Heart left ventricle (tissue), 13 donors: ENCODE results near the gene SYF2.

ENCODE experiments used
- POLR2A ChIP-seq, 2 donors: fragments of 450-650 bp; IDR thresholded peaks; one replicate each; pipeline ENCODE4 v1.6.1; 2017; ENCODE audit warnings: antibody characterized with exemption in 2 of 2, mild to moderate bottlenecking in 2 of 2, moderate library complexity in 2 of 2
- TF ChIP-seq, protein P1 (sequence below), 12 donors: fragments of 200-600 bp; sonication (generic) in 4 of 12; IDR thresholded peaks; one replicate each; pipeline versions ENCODE4 v1.5.0 to v1.8.0; 2018 to 2022; ENCODE audit warnings: antibody characterized with exemption in 12 of 12, mild to moderate bottlenecking in 5 of 12
- donor health status: ischemic (EF 13 %, LVEDD 7.1; RV severe dilation, severe dysfunction).
- donor health status: DM: no; HTN: yes; CAD: no.
- donor health status: DM: no; HTN: no; CAD: no.
- donor health status: ischemic (EF 25% LVEDD 6.9; RV normal size, moderate dysfunction).
- donor health status: ischemic (EF 25% LVEDD 5.7; RV mildly dilated, moderate dysfunction).
- donor health status: ischemic (EF 35%, LVEDD 5.7; RV mildly dilated, moderate dysfunction).
- donor health status: nonischemic (EF 11% LVEDD 7.7; RV severe dilation, severe dysfunction).
- donor health status: DM: yes; HTN: yes; CAD: no.
- donor health status: PGD.
- donor health status: ischemic (EF 29% LVEDD 5.4; RV normal size, mild dysfunction).
- donor health status: nonischemic (EF 23%, LVEDD 6.1; RV moderate dilation, normal function).

- no peak for TF ChIP-seq POLR2A (IDR thresholded peaks at IDR 0.05)
- TF ChIP-seq, protein P1, sequence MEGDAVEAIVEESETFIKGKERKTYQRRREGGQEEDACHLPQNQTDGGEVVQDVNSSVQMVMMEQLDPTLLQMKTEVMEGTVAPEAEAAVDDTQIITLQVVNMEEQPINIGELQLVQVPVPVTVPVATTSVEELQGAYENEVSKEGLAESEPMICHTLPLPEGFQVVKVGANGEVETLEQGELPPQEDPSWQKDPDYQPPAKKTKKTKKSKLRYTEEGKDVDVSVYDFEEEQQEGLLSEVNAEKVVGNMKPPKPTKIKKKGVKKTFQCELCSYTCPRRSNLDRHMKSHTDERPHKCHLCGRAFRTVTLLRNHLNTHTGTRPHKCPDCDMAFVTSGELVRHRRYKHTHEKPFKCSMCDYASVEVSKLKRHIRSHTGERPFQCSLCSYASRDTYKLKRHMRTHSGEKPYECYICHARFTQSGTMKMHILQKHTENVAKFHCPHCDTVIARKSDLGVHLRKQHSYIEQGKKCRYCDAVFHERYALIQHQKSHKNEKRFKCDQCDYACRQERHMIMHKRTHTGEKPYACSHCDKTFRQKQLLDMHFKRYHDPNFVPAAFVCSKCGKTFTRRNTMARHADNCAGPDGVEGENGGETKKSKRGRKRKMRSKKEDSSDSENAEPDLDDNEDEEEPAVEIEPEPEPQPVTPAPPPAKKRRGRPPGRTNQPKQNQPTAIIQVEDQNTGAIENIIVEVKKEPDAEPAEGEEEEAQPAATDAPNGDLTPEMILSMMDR (IDR thresholded peaks at IDR 0.05) = peak in 1 of 12 donors; percentile 5
Measured at GRCh38 chr1:25247829-25248754, 15.8 kb upstream of the SYF2 start.
